ENCODE measurements around the gene HK1.

The HK1 gene

GRCh38 chr10:69382382-69383117 is 104.3 kb downstream of the HK1 start:
- no peak for DNase-seq

- DNase-seq: no peak
These were observed 105.3 kb downstream of the HK1 start for GRCh38 chr10:69383558-69383957.

GRCh38 chr10:69384320-69384719 is 106.0 kb downstream of the HK1 start:
- DNase-seq: no peak

- DNase-seq: no peak
These were observed 107.4 kb downstream of the HK1 start for GRCh38 chr10:69385454-69386350.

GRCh38 chr10:69387500-69387899 is 109.2 kb downstream of the HK1 start:
- no peak for DNase-seq

- no peak for DNase-seq
These were observed 110.2 kb downstream of the HK1 start for GRCh38 chr10:69388488-69388887.

- DNase-seq: peak; percentile 23
These were observed 111.7 kb downstream of the HK1 start for GRCh38 chr10:69389827-69390490.

GRCh38 chr10:69391158-69391557 is 112.9 kb downstream of the HK1 start:
- no peak for DNase-seq

- DNase-seq: peak; percentile 86
These were observed 114.2 kb downstream of the HK1 start for GRCh38 chr10:69392481-69393000.

GRCh38 chr10:69394020-69394419 is 115.7 kb downstream of the HK1 start:
- no peak for DNase-seq

GRCh38 chr10:69397972-69398371 is 119.7 kb downstream of the HK1 start:
- no peak for DNase-seq

GRCh38 chr10:69398466-69398865 is 120.2 kb downstream of the HK1 start:
- DNase-seq: no peak

- DNase-seq: no peak
These were observed 122.6 kb downstream of the HK1 start for GRCh38 chr10:69400936-69401335.

- no peak for DNase-seq
These were observed 123.1 kb downstream of the HK1 start for GRCh38 chr10:69401416-69401815.

- no peak for DNase-seq
These were observed 124.1 kb downstream of the HK1 start for GRCh38 chr10:69402386-69402785.

- DNase-seq: no peak
These were observed 124.8 kb downstream of the HK1 start for GRCh38 chr10:69403066-69403465.

- DNase-seq: no peak
These were observed 125.2 kb downstream of the HK1 start for GRCh38 chr10:69403519-69403918.

GRCh38 chr10:69404786-69405185 is 126.5 kb downstream of the HK1 start:
- DNase-seq: no peak

GRCh38 chr10:69405221-69405620 is 126.9 kb downstream of the HK1 start:
- DNase-seq: no peak

- DNase-seq: no peak
These were observed 128.1 kb downstream of the HK1 start for GRCh38 chr10:69406302-69406811.

GRCh38 chr10:69406816-69407580 is 128.7 kb downstream of the HK1 start:
- DNase-seq: no peak

GRCh38 chr10:69407621-69408301 is 129.5 kb downstream of the HK1 start:
- DNase-seq: peak; percentile 40
